Nephron (organoid): Measurements from ENCODE around the gene GP1BA.
A peak's percentile ranks its signal among the peaks of the same experiment; 100 is the strongest.

ENCODE experiments used
- H3K27ac Mint-ChIP-seq, 3 experiments: 2 replicates each; pipeline ENCODE4 v1.8.0; 2020; ENCODE audit warnings: mixed read lengths in 3 of 3, mild to moderate bottlenecking in 2 of 3, moderate library complexity in 1 of 3
- H3K27me3 Mint-ChIP-seq: 2 replicates; pipeline ENCODE4 v1.8.0; 2021; ENCODE audit warnings: low read depth, mild to moderate bottlenecking, moderate library complexity, mixed read lengths
- H3K36me3 Mint-ChIP-seq: 2 replicates; pipeline ENCODE4 v1.8.0; 2020; ENCODE audit warnings: low read depth, mixed read lengths
- H3K4me1 Mint-ChIP-seq: 2 replicates; pipeline ENCODE4 v1.8.0; 2020; ENCODE audit warnings: mixed read lengths
- H3K4me3 Mint-ChIP-seq, 3 experiments: 2 replicates each; pipeline ENCODE4 v1.8.0; 2020; ENCODE audit warnings: mild to moderate bottlenecking in 3 of 3, mixed read lengths in 3 of 3, moderate library complexity in 2 of 3
- H3K9me3 Mint-ChIP-seq: 2 replicates; pipeline ENCODE4 v1.8.0; 2020; ENCODE audit warnings: mixed read lengths
- TF ChIP-seq, protein P1 (sequence below), 3 experiments: fragments of 200-600 bp; sonication (generic); IDR thresholded peaks; one replicate each; pipeline ENCODE4 v1.5.0; 2021; ENCODE audit warnings: antibody characterized with exemption in 3 of 3; ENCODE audit not compliant: unreplicated experiment in 3 of 3

The GP1BA gene

DNA sequence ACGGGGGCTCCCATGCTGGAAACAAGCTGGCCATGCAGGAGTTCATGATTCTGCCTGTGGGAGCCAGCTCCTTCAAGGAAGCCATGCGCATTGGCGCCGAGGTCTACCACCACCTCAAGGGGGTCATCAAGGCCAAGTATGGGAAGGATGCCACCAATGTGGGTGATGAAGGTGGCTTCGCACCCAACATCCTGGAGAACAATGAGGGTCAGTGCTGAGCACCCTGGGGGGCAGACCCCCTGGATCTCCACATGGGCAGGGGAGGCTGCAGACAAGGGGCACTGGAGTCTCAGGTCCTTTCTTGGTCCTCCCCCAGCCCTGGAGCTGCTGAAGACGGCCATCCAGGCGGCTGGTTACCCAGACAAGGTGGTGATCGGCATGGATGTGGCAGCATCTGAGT, 23.0 kb downstream of the GP1BA start:
- Mint-ChIP-seq H3K36me3 (peaks cover 28% of the 10 kb centered on the region), H3K4me3 (peak overlapping the region in 1 of 3 experiments; percentile 48), H3K4me1 (peaks cover 50% of the 10 kb centered on the region), H3K27me3 (no peaks in the 10 kb centered on the region), H3K9me3 (no peaks in the 10 kb centered on the region), H3K27ac (no peak overlapping the region)
- TF ChIP-seq, protein P1, sequence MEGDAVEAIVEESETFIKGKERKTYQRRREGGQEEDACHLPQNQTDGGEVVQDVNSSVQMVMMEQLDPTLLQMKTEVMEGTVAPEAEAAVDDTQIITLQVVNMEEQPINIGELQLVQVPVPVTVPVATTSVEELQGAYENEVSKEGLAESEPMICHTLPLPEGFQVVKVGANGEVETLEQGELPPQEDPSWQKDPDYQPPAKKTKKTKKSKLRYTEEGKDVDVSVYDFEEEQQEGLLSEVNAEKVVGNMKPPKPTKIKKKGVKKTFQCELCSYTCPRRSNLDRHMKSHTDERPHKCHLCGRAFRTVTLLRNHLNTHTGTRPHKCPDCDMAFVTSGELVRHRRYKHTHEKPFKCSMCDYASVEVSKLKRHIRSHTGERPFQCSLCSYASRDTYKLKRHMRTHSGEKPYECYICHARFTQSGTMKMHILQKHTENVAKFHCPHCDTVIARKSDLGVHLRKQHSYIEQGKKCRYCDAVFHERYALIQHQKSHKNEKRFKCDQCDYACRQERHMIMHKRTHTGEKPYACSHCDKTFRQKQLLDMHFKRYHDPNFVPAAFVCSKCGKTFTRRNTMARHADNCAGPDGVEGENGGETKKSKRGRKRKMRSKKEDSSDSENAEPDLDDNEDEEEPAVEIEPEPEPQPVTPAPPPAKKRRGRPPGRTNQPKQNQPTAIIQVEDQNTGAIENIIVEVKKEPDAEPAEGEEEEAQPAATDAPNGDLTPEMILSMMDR (IDR thresholded peaks at IDR 0.05; ENCODE audit: unreplicated experiment in 3 of 3) = no peak

DNA sequence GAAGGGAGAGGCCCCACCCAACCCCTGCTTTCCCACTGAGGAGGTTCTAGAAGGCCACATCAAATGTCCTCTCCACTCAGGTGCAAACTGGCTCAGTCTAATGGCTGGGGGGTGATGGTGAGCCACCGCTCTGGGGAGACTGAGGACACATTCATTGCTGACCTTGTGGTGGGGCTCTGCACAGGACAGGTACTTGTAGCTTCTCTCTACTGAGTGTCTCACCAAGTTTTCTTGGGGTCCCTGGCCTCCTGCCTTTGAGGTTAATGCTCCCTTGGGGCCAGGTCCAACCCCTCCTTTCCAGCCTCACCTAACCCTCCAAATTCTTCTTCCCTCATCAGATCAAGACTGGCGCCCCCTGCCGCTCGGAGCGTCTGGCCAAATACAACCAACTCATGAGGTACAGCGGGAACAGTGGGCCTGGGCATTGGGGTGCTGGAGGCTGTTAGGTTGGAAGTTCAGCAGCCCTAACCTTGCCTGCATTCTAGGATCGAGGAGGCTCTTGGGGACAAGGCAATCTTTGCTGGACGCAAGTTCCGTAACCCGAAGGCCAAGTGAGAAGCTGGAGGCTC, 24.5 kb downstream of the GP1BA start:
- H3K9me3 Mint-ChIP-seq = no peaks in the 10 kb centered on the region
- no peak overlapping the region for H3K4me3 Mint-ChIP-seq
- H3K27me3 Mint-ChIP-seq = no peaks in the 10 kb centered on the region
- TF ChIP-seq, protein P1 (IDR thresholded peaks at IDR 0.05; ENCODE audit: unreplicated experiment in 3 of 3) = no peak
- H3K36me3 Mint-ChIP-seq = peaks cover 37% of the 10 kb centered on the region
- H3K27ac Mint-ChIP-seq = no peak overlapping the region
- peaks cover 48% of the 10 kb centered on the region for H3K4me1 Mint-ChIP-seq

DNA sequence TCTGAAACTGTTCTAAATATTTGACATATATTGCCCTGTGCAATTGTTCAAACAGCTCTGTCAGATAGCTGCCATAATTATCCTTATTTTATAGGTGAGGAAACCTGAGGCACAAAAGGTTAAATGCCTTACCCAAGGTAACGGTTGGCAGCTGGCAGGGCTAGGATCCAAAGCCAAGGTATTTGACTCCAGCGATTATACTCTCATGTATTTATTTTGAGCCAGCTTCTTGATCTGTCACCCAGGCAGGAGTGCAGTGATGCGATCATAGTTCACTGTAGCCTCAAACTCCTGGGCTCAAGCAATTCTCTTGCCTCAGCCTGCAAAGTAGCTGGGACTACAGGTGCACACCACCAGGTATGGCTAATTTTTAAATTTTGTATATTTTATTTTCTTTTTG, 26.0 kb downstream of the GP1BA start:
- Mint-ChIP-seq H3K27ac (no peak overlapping the region), H3K36me3 (peaks cover 40% of the 10 kb centered on the region), H3K4me3 (no peak overlapping the region), H3K27me3 (no peaks in the 10 kb centered on the region), H3K4me1 (peaks cover 44% of the 10 kb centered on the region), H3K9me3 (no peaks in the 10 kb centered on the region)
- TF ChIP-seq, protein P1 (IDR thresholded peaks at IDR 0.05; ENCODE audit: unreplicated experiment in 3 of 3) = no peak

DNA sequence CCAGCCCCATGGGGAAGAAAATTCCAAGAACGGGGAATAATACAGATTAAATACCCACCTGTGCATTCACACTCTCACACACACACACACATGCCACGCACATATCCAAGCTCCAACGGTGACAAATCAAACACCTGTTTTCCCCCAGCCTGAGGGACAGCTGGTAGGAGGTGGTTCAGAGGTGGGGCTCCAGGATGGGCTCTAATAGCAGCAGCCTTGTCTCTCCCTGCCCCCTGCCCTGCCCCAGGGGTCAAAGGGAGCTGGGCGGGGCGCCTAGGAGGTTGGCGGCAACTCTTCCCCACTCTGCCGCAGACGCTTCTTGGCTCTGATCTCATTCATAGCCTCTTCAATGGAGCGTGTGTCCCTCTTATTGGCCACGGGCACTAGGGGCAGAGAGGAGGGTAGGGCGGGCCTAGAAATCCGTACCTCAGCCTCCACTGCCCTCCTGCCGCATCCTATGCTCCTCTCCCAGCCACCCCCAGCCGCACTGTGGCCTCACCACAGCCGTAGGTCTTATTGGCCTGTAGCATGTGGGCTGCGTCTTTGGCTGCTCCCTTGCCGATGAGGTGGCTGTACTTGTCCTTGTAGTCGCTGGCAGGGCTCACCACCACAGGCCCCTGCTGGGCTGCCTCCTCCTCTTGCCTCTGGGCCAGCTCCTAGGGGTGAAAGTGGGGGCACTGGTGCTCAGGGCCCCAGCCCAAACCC, 27.3 kb downstream of the GP1BA start:
- H3K4me1 Mint-ChIP-seq = peaks cover 32% of the 10 kb centered on the region
- H3K4me3 Mint-ChIP-seq = no peak overlapping the region
- H3K27ac Mint-ChIP-seq = peak overlapping the region; percentile 23 to 64 (median 56)
- TF ChIP-seq, protein P1 (IDR thresholded peaks at IDR 0.05; ENCODE audit: unreplicated experiment in 3 of 3) = no peak
- no peaks in the 10 kb centered on the region for H3K27me3 Mint-ChIP-seq
- no peaks in the 10 kb centered on the region for H3K9me3 Mint-ChIP-seq
- peaks cover 40% of the 10 kb centered on the region for H3K36me3 Mint-ChIP-seq

DNA sequence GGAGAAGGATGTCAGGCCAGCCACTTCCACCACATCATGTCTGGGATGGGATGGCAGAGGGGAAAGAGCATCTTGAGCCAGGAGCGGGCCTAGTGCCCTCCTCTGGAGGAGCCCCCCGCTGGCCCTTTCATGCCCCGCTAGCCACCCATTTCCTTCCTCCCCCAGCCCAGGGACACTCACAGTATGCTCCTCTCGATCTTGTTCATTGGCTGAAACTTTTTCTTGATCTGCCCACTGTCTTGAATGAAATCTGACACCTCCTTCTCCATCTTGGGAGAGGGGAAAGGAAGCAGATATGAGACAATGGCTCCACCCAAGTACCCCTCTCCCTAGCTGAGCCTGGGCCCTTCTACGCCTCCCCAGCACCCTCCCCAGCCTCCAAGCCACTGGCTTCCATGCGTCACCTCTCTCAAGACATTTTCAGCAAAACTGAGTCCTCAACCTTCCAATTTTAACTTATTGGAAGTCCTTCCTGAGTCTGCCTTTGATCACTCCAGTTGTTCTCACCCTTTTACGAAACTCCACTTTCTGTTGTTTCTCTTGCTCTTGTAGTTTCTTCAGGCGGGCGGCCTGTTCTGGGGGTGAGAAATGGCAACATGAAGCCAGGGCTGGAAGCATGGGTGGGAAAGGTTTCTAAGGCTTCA, 28.3 kb downstream of the GP1BA start:
- Mint-ChIP-seq H3K27ac (peak overlapping the region in 2 of 3 experiments; percentile 18 to 54), H3K36me3 (peaks cover 44% of the 10 kb centered on the region), H3K4me1 (peaks cover 32% of the 10 kb centered on the region), H3K27me3 (no peaks in the 10 kb centered on the region), H3K4me3 (no peak overlapping the region), H3K9me3 (no peaks in the 10 kb centered on the region)
- TF ChIP-seq, protein P1 (IDR thresholded peaks at IDR 0.05; ENCODE audit: unreplicated experiment in 3 of 3) = no peak
